Measurements from ENCODE around the gene SDHAF3. TPM values are rescaled to one million over a fixed set of nuclear protein-coding genes. Genes with fewer than 3 reads are reported as not detected.

Gene SDHAF3
- total RNA-seq, 1 experiment from 2014 or later = 16.1 TPM

- no peak overlapping the region for H3K4me3 ChIP-seq (ENCODE audit: low read depth in 2 of 2, low read length in 2 of 2)
- TF ChIP-seq, protein P1, sequence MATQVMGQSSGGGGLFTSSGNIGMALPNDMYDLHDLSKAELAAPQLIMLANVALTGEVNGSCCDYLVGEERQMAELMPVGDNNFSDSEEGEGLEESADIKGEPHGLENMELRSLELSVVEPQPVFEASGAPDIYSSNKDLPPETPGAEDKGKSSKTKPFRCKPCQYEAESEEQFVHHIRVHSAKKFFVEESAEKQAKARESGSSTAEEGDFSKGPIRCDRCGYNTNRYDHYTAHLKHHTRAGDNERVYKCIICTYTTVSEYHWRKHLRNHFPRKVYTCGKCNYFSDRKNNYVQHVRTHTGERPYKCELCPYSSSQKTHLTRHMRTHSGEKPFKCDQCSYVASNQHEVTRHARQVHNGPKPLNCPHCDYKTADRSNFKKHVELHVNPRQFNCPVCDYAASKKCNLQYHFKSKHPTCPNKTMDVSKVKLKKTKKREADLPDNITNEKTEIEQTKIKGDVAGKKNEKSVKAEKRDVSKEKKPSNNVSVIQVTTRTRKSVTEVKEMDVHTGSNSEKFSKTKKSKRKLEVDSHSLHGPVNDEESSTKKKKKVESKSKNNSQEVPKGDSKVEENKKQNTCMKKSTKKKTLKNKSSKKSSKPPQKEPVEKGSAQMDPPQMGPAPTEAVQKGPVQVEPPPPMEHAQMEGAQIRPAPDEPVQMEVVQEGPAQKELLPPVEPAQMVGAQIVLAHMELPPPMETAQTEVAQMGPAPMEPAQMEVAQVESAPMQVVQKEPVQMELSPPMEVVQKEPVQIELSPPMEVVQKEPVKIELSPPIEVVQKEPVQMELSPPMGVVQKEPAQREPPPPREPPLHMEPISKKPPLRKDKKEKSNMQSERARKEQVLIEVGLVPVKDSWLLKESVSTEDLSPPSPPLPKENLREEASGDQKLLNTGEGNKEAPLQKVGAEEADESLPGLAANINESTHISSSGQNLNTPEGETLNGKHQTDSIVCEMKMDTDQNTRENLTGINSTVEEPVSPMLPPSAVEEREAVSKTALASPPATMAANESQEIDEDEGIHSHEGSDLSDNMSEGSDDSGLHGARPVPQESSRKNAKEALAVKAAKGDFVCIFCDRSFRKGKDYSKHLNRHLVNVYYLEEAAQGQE (IDR thresholded peaks at IDR 0.05; ENCODE audit: insufficient read depth in 1 of 2, low read depth in 2 of 2, low read length in 1 of 2) = no peak
- no peak for TF ChIP-seq POLR2AphosphoS5 (IDR thresholded peaks at IDR 0.05; ENCODE audit: low read depth, low read length)
- no peak for TF ChIP-seq SIN3A (IDR thresholded peaks at IDR 0.05; ENCODE audit: borderline replicate concordance, insufficient read depth, low read depth, low read length)
- TF ChIP-seq CTCF (IDR thresholded peaks at IDR 0.05) = no peak
- no peak for TF ChIP-seq TCF7L2 (IDR thresholded peaks at IDR 0.05; ENCODE audit: low read depth, low read length)
- no peaks in the 10 kb centered on the region for H3K36me3 ChIP-seq (ENCODE audit: control insufficient read depth, insufficient read depth, low read length)
- in situ Hi-C loops (cut with HindIII; ENCODE audit: low pct_unique_long_range_greater_than_20kb, low sequenced_read_pairs) (no loop called here), intact Hi-C loops (cut with micrococcal nuclease; ENCODE audit: unreplicated experiment) (no loop called here)
- DNase-seq (ENCODE audit: low read depth, low spot score) (no peak), ATAC-seq (no peak)
- POLR2A ChIA-PET = no interaction called here
- BruUV-seq (replicated peaks) = no TSS peak
- no peaks in the 10 kb centered on the region for H3K27me3 ChIP-seq (ENCODE audit: control insufficient read depth, insufficient read depth, low read length)
- CTCF ChIA-PET = no interaction called here
- no peaks in the 10 kb centered on the region for H3K4me1 ChIP-seq (ENCODE audit: control insufficient read depth, insufficient read depth, low read length)
- H3K9me3 ChIP-seq (ENCODE audit: control insufficient read depth, insufficient read depth, low read depth, low read length) = no peaks in the 10 kb centered on the region
- no peak overlapping the region for H3K27ac ChIP-seq (ENCODE audit: low read length)
These were observed 106.8 kb downstream of the SDHAF3 start for GRCh38 chr7:97224316-97224715.

GRCh38 chr7:97226541-97226940 is 109.0 kb downstream of the SDHAF3 start:
- no peaks in the 10 kb centered on the region for H3K27me3 ChIP-seq (ENCODE audit: control insufficient read depth, insufficient read depth, low read length)
- CTCF ChIA-PET = no interaction called here
- intact Hi-C loops (cut with micrococcal nuclease; ENCODE audit: unreplicated experiment) = no loop called here
- H3K36me3 ChIP-seq (ENCODE audit: control insufficient read depth, insufficient read depth, low read length) = no peaks in the 10 kb centered on the region
- H3K4me3 ChIP-seq (ENCODE audit: low read depth in 2 of 2, low read length in 2 of 2) = no peak overlapping the region
- ATAC-seq = no peak
- H3K4me1 ChIP-seq (ENCODE audit: control insufficient read depth, insufficient read depth, low read length) = no peaks in the 10 kb centered on the region
- in situ Hi-C loops (cut with HindIII; ENCODE audit: low pct_unique_long_range_greater_than_20kb, low sequenced_read_pairs) = no loop called here
- TF ChIP-seq, protein P1 (IDR thresholded peaks at IDR 0.05; ENCODE audit: insufficient read depth in 1 of 2, low read depth in 2 of 2, low read length in 1 of 2) = no peak
- no peak for TF ChIP-seq TCF7L2 (IDR thresholded peaks at IDR 0.05; ENCODE audit: low read depth, low read length)
- no peak for TF ChIP-seq CTCF (IDR thresholded peaks at IDR 0.05)
- H3K27ac ChIP-seq (ENCODE audit: low read length) = no peak overlapping the region
- H3K9me3 ChIP-seq (ENCODE audit: control insufficient read depth, insufficient read depth, low read depth, low read length) = no peaks in the 10 kb centered on the region
- POLR2A ChIA-PET = no interaction called here
- no peak for DNase-seq (ENCODE audit: low read depth, low spot score)
- BruUV-seq (replicated peaks) = no TSS peak

Other genes starting within 250 kb of the SDHAF3 start
- 1.3 TPM for gene DLX6, start 112.1 kb upstream of the SDHAF3 start, total RNA-seq (2021; ENCODE audit: unreplicated experiment)
- not detected for gene DLX5, start 92.9 kb upstream of the SDHAF3 start, total RNA-seq (2021; ENCODE audit: unreplicated experiment)